Vagina (tissue), 2 donors: ENCODE results near the gene OSGIN1.

Source experiments
- CTCF ChIP-seq, 3 experiments: fragments of 450-650 bp in 2 of 3; fragments of 200-600 bp in 1 of 3; sonication (generic) in 1 of 3; IDR thresholded peaks; one replicate each; pipeline ENCODE4 v1.5.1; 2017 to 2019; ENCODE audit warnings: antibody characterized with exemption in 3 of 3, mild to moderate bottlenecking in 2 of 3, moderate library complexity in 2 of 3
- POLR2A ChIP-seq, 2 donors: fragments of 450-650 bp; IDR thresholded peaks; one replicate each; pipeline ENCODE4 v1.6.1; 2017; ENCODE audit warnings: antibody characterized with exemption in 2 of 2, mild to moderate bottlenecking in 2 of 2, moderate library complexity in 2 of 2
- POLR2AphosphoS5 ChIP-seq, 2 donors: sonication (generic); formaldehyde crosslinking; IDR thresholded peaks; one replicate each; pipeline ENCODE4 v1.9.0; 2017; ENCODE audit warnings: antibody characterized with exemption in 2 of 2, mild to moderate bottlenecking in 2 of 2, low read depth in 1 of 2; ENCODE audit not compliant: insufficient read depth in 1 of 2

GRCh38 chr16:84003038-84003437, 50.0 kb downstream of the OSGIN1 start:
- TF ChIP-seq CTCF (IDR thresholded peaks at IDR 0.05) (no peak), POLR2A (IDR thresholded peaks at IDR 0.05) (no peak), POLR2AphosphoS5 (IDR thresholded peaks at IDR 0.05; ENCODE audit: insufficient read depth in 1 of 2, low read depth in 1 of 2) (no peak)
